Measurements from ENCODE around the gene PNMA5. TPM values are rescaled to one million over a fixed set of nuclear protein-coding genes. Genes with fewer than 3 reads are reported as not detected.

The PNMA5 gene
- total RNA-seq, 2 experiments from 2014 or later: 0.20 TPM; not detected in 1

- Histone ChIP-seq H3K27ac (ENCODE audit: low read depth in 1 of 2, low read length in 2 of 2) (peak overlapping the region; percentile 35 to 62), H3K4me1 (ENCODE audit: insufficient read depth, low read length) (peaks cover 13% of the 10 kb centered on the region), H3K4me3 (ENCODE audit: low read length) (peak overlapping the region; percentile 43), H3K36me3 (ENCODE audit: insufficient read depth, low read length) (no peaks in the 10 kb centered on the region), H3K27me3 (ENCODE audit: control insufficient read depth in 1 of 2, insufficient read depth in 2 of 2, low read length in 2 of 2) (no peaks in the 10 kb centered on the region), H3K9me3 (ENCODE audit: control insufficient read depth in 1 of 2, insufficient read depth in 1 of 2, low read length in 2 of 2) (no peaks in the 10 kb centered on the region)
- Mint-ChIP-seq H3K4me1 (ENCODE audit: low read depth) (peaks cover 6% of the 10 kb centered on the region), H3K9me3 (no peaks in the 10 kb centered on the region), H3K27me3 (no peaks in the 10 kb centered on the region), H3K36me3 (ENCODE audit: low read depth) (no peaks in the 10 kb centered on the region), H3K4me3 (peak overlapping the region; percentile 35), H3K27ac (peak overlapping the region; percentile 86)
- TF ChIP-seq CTCF (IDR thresholded peaks at IDR 0.05): peak; percentile 67
- DNase-seq: peak; percentile 84 to 96 (median 90)
- intact Hi-C loops (cut with DNase I, micrococcal nuclease): loop anchor here (1.0 to 10.0 kb wide), 9 partner anchors 17 to 989 kb away; partner anchors contain the start of genes HAUS7 (in 1 of the 2) and RENBP (in 1 of the 2)
- POLR2A ChIA-PET: interaction anchor here (2.8 kb wide), 1 partner anchor 17 kb away, joined by 10 read pairs; no protein-coding TSS in a partner anchor
- CTCF ChIA-PET: interaction anchor here (1.1 to 1.9 kb wide), 3 partner anchors 17 to 750 kb away, joined by 3 to 6 read pairs (median 3); no protein-coding TSS in a partner anchor
- peak; percentile 97 for ATAC-seq (ENCODE audit: poor library complexity)
Observed at GRCh38 chrX:152958524-152959465, 35.1 kb downstream of the PNMA5 start.

- H3K4me3 Mint-ChIP-seq: no peak overlapping the region
- H3K27ac ChIP-seq (ENCODE audit: low read depth in 1 of 2, low read length in 2 of 2): peak overlapping the region; percentile 35 to 62
- peaks cover 13% of the 10 kb centered on the region for H3K4me1 ChIP-seq (ENCODE audit: insufficient read depth, low read length)
- H3K9me3 ChIP-seq (ENCODE audit: control insufficient read depth in 1 of 2, insufficient read depth in 1 of 2, low read length in 2 of 2): no peaks in the 10 kb centered on the region
- TF ChIP-seq CTCF (IDR thresholded peaks at IDR 0.05): no peak
- no peaks in the 10 kb centered on the region for H3K27me3 ChIP-seq (ENCODE audit: control insufficient read depth in 1 of 2, insufficient read depth in 2 of 2, low read length in 2 of 2)
- DNase-seq (no peak), ATAC-seq (ENCODE audit: poor library complexity) (no peak)
- no peaks in the 10 kb centered on the region for H3K36me3 ChIP-seq (ENCODE audit: insufficient read depth, low read length)
- peak overlapping the region; percentile 86 for H3K27ac Mint-ChIP-seq
- intact Hi-C loops (cut with DNase I, micrococcal nuclease): loop anchor here (1.0 to 10.0 kb wide), 6 partner anchors 17 to 989 kb away; partner anchors contain the start of genes HAUS7 (in 1 of the 2) and RENBP (in 1 of the 2)
- POLR2A ChIA-PET: interaction anchor here (2.8 kb wide), 1 partner anchor 16 kb away, joined by 10 read pairs; no protein-coding TSS in a partner anchor
- no peaks in the 10 kb centered on the region for H3K27me3 Mint-ChIP-seq
- H3K4me1 Mint-ChIP-seq (ENCODE audit: low read depth): peaks cover 6% of the 10 kb centered on the region
- no peaks in the 10 kb centered on the region for H3K9me3 Mint-ChIP-seq
- CTCF ChIA-PET: interaction anchor here (1.4 to 1.7 kb wide), 2 partner anchors 16 to 549 kb away, joined by 3 to 5 read pairs; no protein-coding TSS in a partner anchor
- H3K4me3 ChIP-seq (ENCODE audit: low read length): peak overlapping the region; percentile 43
- H3K36me3 Mint-ChIP-seq (ENCODE audit: low read depth): no peaks in the 10 kb centered on the region
Observed at GRCh38 chrX:152958047-152958446, 35.9 kb downstream of the PNMA5 start.

- DNase-seq: no peak
- H3K9me3 Mint-ChIP-seq: no peaks in the 10 kb centered on the region
- peaks cover 29% of the 10 kb centered on the region for H3K36me3 Mint-ChIP-seq (ENCODE audit: low read depth)
- no peak for TF ChIP-seq CTCF (IDR thresholded peaks at IDR 0.05)
- H3K27ac Mint-ChIP-seq: no peak overlapping the region
- Histone ChIP-seq H3K4me1 (ENCODE audit: insufficient read depth, low read length) (no peaks in the 10 kb centered on the region), H3K9me3 (ENCODE audit: control insufficient read depth in 1 of 2, insufficient read depth in 1 of 2, low read length in 2 of 2) (no peaks in the 10 kb centered on the region), H3K4me3 (ENCODE audit: low read length) (no peak overlapping the region), H3K27me3 (ENCODE audit: control insufficient read depth in 1 of 2, insufficient read depth in 2 of 2, low read length in 2 of 2) (no peaks in the 10 kb centered on the region), H3K36me3 (ENCODE audit: insufficient read depth, low read length) (peaks cover 3% of the 10 kb centered on the region), H3K27ac (ENCODE audit: low read depth in 1 of 2, low read length in 2 of 2) (no peak overlapping the region)
- ChIA-PET CTCF (interaction anchor here (1.8 kb wide), 1 partner anchor 9 kb away, joined by 10 read pairs; no protein-coding TSS in a partner anchor), POLR2A (interaction anchor here (1.4 kb wide), 1 partner anchor 9 kb away, joined by 4 read pairs; no protein-coding TSS in a partner anchor)
- H3K4me1 Mint-ChIP-seq (ENCODE audit: low read depth): no peaks in the 10 kb centered on the region
- no peak for ATAC-seq (ENCODE audit: poor library complexity)
- no peaks in the 10 kb centered on the region for H3K27me3 Mint-ChIP-seq
- intact Hi-C loops (cut with DNase I, micrococcal nuclease): loop anchor here in 1 of 2 experiments (10.0 kb wide), 1 partner anchor 994 kb away; the partner anchor contains the start of gene RENBP
- H3K4me3 Mint-ChIP-seq: no peak overlapping the region
Observed at GRCh38 chrX:152950786-152951185, 43.1 kb downstream of the PNMA5 start.
